HFFc6 (cell line): Measurements from ENCODE around the gene NUP155. TPM values are rescaled to one million over a fixed set of nuclear protein-coding genes. Genes with fewer than 3 reads are reported as not detected.
A peak's percentile ranks its signal among the peaks of the same experiment; 100 is the strongest.

Experiments used
- DNase-seq: peaks from one replicate; pipeline ENCODE4 v3.0.0-alpha.2; 2018
- H3K27ac Mint-ChIP-seq: 2 replicates; pipeline ENCODE4 v1.8.0; 2020; ENCODE audit warnings: mild to moderate bottlenecking, mixed read lengths
- H3K27me3 Mint-ChIP-seq: 2 replicates; pipeline ENCODE4 v1.8.0; 2021; ENCODE audit warnings: mild to moderate bottlenecking, moderate library complexity, mixed read lengths; ENCODE audit not compliant: insufficient read depth
- H3K36me3 Mint-ChIP-seq: 2 replicates; pipeline ENCODE4 v1.8.0; 2021; ENCODE audit warnings: low read depth, mixed read lengths
- H3K4me1 Mint-ChIP-seq: 2 replicates; pipeline ENCODE4 v1.8.0; 2020; ENCODE audit warnings: low read depth, mixed read lengths
- H3K4me3 Mint-ChIP-seq: 2 replicates; pipeline ENCODE4 v1.8.0; 2020; ENCODE audit warnings: mild to moderate bottlenecking, moderate library complexity, mixed read lengths
- H3K9me3 Mint-ChIP-seq: 2 replicates; pipeline ENCODE4 v1.8.0; 2020; ENCODE audit warnings: mild to moderate bottlenecking, mixed read lengths
- CTCF ChIP-seq: fragments of 200-600 bp; sonication (generic); IDR thresholded peaks from 2 replicates; pipeline ENCODE4 v1.5.0; 2021; ENCODE audit warnings: antibody characterized with exemption, mild to moderate bottlenecking
- total RNA-seq, 6 experiments: library from RNA; stranded (reverse); fragmentation: NEBNext Ultra II Directional; extraction: Animal tissue kit (Norgen Biotek cat#: 25700); gene quantifications; 2 replicates in 1 of 6; 3 replicates in 5 of 6; pipeline ENCODE4 v1.2.3, GENCODE V29; 2021

Gene NUP155
- total RNA-seq, 6 experiments from 2014 or later, result 22.2 to 39.1 (median 32.9) TPM

GRCh38 chr5:37255774-37256358, 115.0 kb downstream of the NUP155 start:
- H3K4me1 Mint-ChIP-seq, result no peaks in the 10 kb centered on the region
- TF ChIP-seq CTCF, result no peak
- no peak overlapping the region for H3K4me3 Mint-ChIP-seq
- no peaks in the 10 kb centered on the region; the same call in 1 of the 2 replicates for H3K27me3 Mint-ChIP-seq
- no peak for DNase-seq
- H3K36me3 Mint-ChIP-seq, result peaks cover 20% of the 10 kb centered on the region
- peaks cover 6% of the 10 kb centered on the region; the same call in 1 of the 2 replicates for H3K9me3 Mint-ChIP-seq
- H3K27ac Mint-ChIP-seq, result no peak overlapping the region

GRCh38 chr5:37254581-37254980, 116.3 kb downstream of the NUP155 start:
- Mint-ChIP-seq H3K9me3 (peaks cover 6% of the 10 kb centered on the region; the same call in 1 of the 2 replicates), H3K27me3 (no peaks in the 10 kb centered on the region; the same call in 1 of the 2 replicates), H3K4me1 (peaks cover 11% of the 10 kb centered on the region), H3K4me3 (no peak overlapping the region), H3K36me3 (peaks cover 14% of the 10 kb centered on the region), H3K27ac (no peak overlapping the region)
- TF ChIP-seq CTCF, result no peak
- no peak for DNase-seq

GRCh38 chr5:37251665-37252064, 119.2 kb downstream of the NUP155 start:
- no peak for DNase-seq
- Mint-ChIP-seq H3K9me3 (peaks cover 6% of the 10 kb centered on the region; the same call in 1 of the 2 replicates), H3K27me3 (no peaks in the 10 kb centered on the region; the same call in 1 of the 2 replicates), H3K27ac (no peak overlapping the region), H3K36me3 (peaks cover 10% of the 10 kb centered on the region; the same call in 1 of the 2 replicates), H3K4me3 (no peak overlapping the region), H3K4me1 (peaks cover 20% of the 10 kb centered on the region)
- TF ChIP-seq CTCF, result no peak

GRCh38 chr5:37249815-37250164, 121.1 kb downstream of the NUP155 start:
- H3K27me3 Mint-ChIP-seq, result no peaks in the 10 kb centered on the region; the same call in 1 of the 2 replicates
- TF ChIP-seq CTCF, result no peak
- H3K27ac Mint-ChIP-seq, result peak overlapping the region; percentile 89
- DNase-seq, result no peak
- H3K4me1 Mint-ChIP-seq, result peaks cover 20% of the 10 kb centered on the region
- peaks cover 6% of the 10 kb centered on the region; the same call in 1 of the 2 replicates for H3K9me3 Mint-ChIP-seq
- H3K4me3 Mint-ChIP-seq, result peak overlapping the region; percentile 89
- peaks cover 9% of the 10 kb centered on the region; the same call in 1 of the 2 replicates for H3K36me3 Mint-ChIP-seq

DNA sequence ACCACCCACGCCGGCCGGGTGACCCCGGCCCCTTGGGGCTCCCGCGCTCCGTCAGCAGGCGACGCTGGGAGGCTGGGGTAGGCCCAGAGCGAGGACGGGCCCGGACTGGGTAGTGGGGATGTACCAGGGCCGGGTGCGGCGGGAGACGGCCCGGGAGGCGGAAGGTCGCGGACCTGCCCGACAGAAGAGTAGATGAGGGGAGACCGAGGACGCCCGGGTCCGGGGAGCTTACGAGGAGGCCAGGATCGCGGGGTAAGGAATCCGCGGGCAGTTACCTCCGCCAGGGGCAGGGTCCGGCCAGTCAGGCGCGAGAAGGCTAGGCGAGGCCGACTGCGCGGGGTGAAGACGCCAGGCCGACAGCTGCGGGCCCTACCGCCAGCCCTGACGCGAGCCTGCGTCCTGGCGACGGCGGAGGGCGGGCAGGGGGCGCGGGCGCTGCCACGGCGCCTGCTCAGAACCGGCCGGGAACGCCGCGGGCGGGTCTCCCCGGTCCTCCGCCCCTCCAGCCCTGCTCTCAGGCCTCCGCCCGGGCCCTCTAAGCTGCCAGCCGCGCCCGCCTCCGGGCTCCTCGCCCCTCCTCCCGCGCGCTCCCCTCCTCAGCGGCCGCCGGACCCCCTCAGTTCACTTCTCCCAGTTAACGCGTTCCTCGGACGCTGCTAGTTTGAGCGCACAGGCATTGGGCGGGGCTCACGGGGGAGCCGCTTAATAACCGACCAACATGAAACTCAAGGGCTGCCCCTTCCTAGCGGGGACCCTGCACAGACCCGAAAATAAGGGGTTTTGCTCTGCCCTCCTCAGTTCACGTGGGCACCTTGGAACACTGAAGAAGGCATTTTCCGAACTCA, 121.7 kb downstream of the NUP155 start, which contains the start of gene CPLANE1:
Gene CPLANE1 (minus strand): TSS at position 407 of the 845 bp plus-strand sequence. CDS start 1,678 bp downstream, outside the sequence.
- TF ChIP-seq CTCF, result peak; percentile 46
- H3K9me3 Mint-ChIP-seq, result peaks cover 2% of the 10 kb centered on the region; the same call in 1 of the 2 replicates
- peak within 1 kb of the TSS; percentile 89 for H3K27ac Mint-ChIP-seq
- DNase-seq, result peak; percentile 42
- H3K4me3 Mint-ChIP-seq, result peak within 1 kb of the TSS; percentile 89
- H3K27me3 Mint-ChIP-seq, result no peaks in the 10 kb centered on the region; the same call in 1 of the 2 replicates
- peaks cover 3% of the 10 kb centered on the region; the same call in 1 of the 2 replicates for H3K36me3 Mint-ChIP-seq
- peaks cover 20% of the 10 kb centered on the region for H3K4me1 Mint-ChIP-seq
